GM18868 (cell line): ENCODE measurements around the gene ZC3H8.
"Not testable (repeated sequence)": the region's sequence is repeated elsewhere in the genome, so short reads cannot be mapped to it uniquely, and the experiment has no call there.

Experiments
- ATAC-seq: cut with Tn5 transposase; IDR thresholded peaks from one replicate; pipeline ENCODE4 v1.9.1; 2021; ENCODE audit warnings: mild to moderate bottlenecking, moderate library complexity; ENCODE audit not compliant: unreplicated experiment

ZC3H8 gene

DNA sequence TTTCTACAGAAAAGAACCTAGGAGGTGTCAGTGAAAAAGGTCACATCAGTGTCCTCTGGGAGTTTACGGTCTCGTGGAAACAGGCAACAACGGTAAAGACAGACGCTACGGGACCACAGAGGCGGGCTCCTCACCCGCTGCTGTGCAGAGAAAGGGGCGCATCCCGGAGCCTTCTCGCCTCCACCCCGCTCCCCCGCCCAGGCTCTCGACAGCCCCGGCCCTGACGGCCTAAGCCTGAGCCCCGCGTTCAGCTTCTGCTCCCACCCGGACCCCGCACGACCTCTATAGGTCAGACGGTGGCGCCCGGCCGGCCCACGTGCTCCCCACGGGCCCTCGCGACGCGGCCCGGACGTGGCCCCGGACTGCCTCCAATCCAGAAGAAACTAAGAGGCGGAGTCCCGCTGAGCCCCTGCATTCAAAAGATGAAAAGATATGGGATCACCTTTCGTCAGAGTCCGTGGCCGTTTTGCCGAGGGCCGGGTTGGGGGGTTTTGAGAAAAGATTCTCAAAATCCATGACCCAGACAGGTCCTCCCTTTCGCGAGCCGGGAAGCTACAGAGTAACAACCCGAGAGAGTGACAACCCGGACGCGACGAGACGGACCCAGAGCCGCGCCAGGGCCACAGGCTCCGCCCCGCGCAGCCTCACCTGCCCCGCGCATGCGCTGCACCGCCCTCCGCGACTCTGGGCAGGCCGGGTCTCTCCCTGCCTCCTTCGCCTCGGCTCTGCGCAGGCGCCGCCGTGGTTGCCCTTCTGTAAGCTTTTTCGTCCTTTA is at the start of gene ZC3H8:
Gene ZC3H8 (minus strand): TSS at position 577 of the 775 bp plus-strand sequence. CDS start 61 bp downstream, at position 516.
- ATAC-seq, result peak; percentile 91

DNA sequence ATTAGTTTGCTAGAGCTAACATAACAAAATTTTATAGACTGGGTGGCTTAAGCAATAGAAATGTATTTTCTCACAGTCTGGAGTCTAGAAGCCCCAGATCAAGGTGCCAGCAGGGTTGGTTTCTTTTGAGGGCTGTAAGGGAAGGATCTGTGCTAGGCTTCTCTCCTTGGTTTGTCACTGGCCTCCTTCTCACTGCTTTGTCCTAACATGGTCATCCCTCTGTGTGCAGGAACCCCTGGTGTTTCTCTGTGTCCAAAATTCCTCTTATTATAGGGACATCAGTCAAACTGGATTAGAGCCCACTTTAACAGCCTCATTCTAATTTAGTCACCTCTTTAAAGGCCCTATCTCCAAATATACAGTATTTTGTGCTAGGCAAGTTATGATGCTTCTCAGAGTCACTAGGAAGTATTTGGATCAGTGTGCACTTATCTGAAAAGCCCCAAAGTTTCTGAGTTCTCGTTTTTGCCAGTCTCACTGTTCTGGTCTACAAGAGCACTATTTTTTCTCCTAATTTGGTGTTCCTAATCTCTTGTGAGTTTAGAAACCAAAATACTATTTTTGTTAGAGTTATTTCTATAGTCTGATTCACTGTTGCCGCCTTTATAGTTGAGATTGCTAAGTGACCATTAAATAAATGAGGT is 49.6 kb upstream of the ZC3H8 start:
- ATAC-seq, result peak; percentile 82

DNA sequence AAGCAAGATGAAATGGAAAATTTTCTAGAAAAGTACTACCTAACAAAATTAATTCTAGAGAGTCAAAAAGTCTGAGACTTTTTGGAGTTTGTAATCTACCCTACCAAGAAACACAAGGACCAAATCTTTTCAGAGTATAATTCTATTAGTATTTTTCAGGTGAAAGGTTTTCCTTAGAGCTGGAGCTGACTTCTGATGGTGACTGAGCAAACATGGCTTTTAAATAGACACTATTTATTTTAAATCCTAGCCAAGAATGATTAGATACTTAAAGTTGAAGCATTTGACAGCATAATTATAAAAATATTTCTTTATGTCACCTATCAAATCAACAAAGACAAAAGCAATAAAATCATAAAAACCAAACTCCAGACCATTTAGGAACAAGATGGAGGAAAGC is 47.1 kb upstream of the ZC3H8 start:
- no peak for ATAC-seq

DNA sequence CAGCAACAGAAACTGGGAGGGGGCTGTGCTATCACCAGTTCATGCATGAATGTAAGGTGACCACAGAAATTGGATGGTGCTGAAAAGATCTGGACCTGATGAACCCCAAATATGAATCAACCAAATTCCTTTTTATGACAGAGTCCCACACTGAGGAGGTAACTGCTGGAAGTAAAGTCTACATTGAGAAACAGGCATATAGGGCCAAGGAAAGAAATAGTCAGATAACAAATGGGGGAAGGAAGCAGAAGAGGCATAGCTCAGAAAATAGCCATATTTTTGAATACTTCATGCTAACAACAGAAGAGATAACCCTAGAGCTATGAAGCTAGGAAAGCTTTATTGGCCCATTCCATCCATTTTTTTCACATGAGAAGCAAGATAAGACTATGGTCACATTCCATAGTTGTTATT is 46.3 kb upstream of the ZC3H8 start:
- ATAC-seq, result no peak

DNA sequence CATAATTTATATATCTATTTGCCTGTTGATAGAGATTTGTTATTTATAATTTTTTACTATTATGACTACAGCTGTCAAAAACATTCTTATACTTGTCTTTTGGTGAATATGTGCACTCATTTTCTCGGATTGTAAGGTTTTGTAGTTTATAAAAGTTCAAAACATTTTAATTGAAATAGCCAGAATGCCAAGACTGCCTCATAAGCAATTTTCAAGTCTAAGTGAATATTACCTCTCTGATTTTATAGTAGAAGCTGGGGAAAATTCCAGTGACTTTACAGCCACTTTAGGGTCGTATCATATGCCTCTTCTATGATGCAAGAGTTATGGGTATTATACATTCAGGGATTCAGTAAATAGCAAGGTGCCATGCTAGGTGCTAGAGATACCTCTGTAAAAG is 41.6 kb upstream of the ZC3H8 start:
- no peak for ATAC-seq

DNA sequence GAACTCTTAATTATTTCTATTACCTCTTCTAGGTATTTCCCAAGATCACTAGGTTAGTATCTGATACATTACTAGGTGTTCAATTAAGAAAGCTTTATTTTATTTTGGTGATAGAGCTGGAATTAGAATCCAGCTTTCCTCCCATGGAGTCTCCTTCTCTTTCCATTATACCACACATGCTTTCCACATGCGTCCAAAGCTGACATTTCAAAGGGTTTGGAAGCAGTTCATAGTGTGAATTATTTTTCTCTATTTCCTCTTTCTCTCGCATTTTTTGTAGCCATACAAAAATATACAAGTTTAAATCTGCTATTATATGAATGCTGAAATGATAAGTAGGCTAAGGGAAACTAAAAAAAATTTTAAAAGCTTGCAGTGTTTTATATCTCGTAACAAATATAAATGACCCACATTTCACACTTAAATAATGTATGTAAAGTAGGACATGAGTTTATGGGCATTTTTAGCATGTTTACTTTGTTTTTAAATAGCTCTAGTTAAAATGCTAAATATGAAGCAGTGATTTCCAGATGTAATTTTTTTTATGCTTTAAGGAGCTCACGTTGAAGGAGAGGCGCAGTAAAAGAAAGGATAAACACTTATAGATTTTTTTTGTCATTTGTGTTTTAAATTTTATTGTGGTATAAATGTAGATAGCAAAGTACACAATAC is 40.7 kb upstream of the ZC3H8 start:
- no peak for ATAC-seq

DNA sequence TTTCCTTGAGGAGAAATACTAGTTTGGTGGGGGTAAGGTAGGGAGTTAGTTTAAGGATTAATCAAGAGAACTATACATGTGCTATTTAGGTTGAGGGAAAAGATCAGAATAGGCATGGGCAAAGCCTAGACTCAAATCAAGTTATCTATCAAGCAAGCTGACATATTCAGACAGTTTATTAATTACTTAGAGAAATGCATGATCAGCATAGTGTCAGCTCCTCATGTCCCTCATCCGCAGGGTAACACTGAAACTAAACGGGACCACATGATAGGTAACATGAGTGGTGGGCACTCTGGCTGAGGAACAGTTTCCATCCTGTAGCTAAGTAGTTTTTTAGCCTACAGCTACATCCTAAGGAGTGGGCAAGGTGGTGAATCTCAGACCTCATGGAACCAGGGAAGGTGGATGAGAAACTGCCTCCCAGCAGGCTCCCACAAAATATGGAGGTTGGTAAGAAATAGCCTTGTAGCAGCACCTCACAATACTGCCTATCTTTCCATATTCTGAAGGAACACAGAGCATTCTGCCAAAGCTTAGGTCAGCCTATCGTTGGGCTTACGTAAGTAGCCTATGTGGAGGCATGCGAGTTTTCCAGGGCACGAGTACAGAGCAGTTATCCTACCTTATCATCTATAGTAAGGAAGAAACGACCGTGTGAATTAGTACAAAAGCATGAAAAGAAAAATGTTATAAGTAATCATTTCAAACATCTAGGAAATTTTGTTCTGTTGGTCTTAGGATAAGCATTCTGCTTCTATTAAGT is 39.0 kb upstream of the ZC3H8 start:
- no peak for ATAC-seq

DNA sequence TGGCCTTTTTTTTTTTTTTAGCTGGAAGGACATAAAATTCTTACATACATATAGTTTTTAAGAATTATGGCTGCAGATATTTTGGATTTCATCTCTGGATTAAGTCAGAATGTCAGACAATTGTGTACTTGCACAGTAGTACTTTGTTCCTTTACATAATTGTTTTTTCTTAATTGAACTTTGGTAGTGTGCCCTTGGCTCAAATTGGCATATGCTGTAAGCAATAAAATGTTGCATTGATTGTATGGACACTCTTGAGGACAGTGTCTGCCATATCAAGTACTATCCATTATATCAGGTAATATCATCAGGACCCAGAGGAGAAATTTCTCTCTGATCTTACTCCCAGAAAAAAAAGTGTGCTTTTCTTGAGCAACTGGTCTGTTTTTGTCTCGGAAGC is 35.8 kb upstream of the ZC3H8 start:
- no peak for ATAC-seq

DNA sequence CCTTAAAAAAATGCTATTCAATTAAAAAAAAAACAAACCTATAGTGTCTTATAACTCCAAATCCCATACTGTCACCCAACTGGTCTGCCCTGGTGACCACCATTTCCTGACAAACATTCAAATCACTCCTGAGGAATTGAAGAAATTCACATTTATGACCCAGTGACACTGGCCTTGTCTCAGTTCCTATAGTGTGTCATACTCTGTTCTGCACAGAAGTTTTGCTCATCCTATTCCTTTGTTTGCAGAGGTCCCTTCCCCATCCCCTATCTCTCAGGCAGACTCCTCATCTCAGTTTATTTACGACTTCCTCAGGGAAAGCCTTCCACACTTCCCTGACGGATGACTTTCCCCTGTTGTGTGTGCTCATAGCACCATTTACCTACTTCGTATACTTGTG is 35.2 kb upstream of the ZC3H8 start:
- ATAC-seq, result no peak

DNA sequence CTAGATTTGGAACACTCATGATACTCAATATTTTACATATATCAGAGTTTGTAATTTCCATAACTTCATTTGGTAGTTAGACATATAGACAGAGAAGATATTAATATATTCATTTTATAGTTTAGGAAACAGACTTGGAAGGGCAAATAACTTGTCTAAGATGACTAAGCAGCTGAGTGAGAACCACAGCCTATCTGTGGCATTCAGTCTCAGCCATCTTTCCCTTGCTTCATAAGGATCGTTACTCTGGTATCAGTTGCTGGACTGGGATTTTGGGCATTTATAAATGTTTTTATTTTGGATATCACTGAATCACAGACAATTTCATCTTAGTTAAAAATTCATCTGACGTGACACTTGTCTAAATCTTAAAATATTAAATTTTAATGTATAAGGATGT is 28.7 kb upstream of the ZC3H8 start:
- ATAC-seq, result not testable (repeated sequence)

DNA sequence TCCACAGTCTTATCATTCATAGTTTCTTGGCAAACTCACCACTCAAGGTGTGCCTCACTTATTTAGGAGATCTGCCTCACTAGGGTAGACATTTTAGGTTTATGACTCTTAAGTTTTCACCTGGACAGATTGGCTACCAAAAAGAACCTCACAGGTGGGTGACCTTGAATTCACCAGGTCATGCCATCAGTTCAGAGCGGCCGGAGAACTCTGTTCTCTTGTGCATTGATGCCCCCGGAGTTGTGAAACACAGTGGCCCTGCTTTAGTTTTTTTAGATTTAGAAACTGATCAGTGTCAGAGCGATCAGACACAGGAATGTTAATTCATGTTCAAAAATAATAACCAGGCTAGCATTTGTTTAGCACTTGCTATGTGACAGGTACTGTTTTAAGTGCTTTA is 27.2 kb upstream of the ZC3H8 start:
- not testable (repeated sequence) for ATAC-seq

DNA sequence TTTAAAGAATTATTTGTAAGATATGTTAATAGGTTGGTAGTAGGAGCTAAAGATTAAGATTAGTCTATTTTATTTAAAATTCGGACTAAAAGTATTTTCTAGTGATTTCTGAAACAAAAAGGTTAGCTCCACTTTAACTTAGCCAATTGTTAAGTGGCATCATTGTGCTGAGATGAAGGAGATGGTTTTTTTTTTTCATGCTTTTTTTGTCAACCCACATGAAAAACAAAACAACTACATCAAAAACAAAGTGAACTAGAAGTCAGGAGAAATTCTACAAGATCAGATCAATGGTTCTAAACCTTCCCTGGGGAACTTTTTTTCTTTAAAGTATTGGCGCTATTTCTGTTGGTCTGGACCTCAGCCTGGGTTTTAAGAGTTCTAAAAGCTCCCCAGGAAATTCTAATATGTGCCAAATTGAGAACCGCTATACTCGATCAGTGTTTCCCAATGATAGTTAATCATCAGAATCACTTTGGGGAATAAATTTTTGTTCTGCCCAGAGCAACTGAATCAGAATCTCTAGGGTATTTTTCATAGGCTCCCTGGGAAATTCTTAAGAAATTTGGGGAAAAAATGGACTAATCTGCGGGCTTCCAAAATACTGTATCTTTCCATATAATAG is 22.9 kb upstream of the ZC3H8 start:
- no peak for ATAC-seq

DNA sequence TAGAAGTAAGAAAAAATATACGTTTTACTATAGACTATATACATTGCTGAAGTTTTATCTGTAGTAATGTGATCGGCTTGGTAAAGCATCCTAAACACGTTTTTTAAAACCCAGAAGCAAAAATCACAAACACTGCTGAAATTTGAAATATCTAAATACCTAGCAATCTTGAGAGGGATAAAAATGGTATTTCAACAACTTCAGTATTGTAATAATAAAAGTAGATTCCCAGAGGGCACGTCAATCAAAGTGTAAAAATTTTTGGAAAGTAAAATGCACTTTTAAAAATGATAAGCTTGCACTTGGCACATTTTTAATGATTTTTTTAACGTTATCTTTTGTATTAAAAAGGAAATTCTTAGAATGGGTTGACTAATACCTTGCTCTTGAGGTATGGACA is 22.1 kb upstream of the ZC3H8 start:
- ATAC-seq, result no peak

DNA sequence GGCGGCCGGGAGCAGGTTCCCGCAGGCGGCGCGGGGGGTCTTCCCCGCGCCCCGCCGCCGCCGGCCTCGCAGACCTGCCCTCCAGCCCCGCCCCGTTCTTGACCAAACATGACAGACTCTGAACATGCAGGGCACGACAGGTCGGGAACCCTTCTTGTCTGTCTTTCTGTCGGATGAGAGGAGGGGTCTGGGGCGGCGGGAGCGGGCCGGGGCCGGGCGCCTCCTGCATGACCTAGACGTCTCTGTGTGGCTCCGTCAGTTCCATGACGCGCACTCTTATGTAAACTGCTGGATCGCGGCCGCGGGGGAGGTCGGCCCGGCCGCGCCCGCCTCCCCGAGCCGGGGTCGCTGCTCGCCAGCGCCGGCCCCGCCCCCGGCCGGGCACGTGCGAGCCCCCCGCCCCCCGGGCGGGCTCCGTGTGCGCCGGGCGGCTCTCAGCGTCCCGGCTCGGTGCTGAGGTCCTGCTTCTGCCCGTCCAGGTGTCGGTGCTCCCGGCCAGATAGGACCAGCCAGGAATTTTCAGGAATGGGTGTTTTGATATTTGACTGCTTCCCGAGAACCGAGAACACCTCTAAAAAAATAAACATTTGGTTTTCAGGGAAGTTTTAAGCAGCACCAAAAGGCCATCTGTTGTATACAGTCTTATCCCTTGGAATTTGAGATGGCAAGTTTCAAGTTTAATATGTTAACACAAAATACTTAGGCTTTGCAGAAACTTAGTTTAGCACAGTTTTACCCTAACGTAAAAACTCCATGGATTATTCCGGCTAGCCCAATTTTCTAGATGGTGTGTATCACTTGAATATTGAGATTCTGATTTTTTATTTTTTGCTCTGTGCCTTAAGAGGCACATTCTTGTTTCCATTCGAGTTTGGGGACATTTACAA is 21.3 kb upstream of the ZC3H8 start:
- peak; percentile 52 for ATAC-seq

DNA sequence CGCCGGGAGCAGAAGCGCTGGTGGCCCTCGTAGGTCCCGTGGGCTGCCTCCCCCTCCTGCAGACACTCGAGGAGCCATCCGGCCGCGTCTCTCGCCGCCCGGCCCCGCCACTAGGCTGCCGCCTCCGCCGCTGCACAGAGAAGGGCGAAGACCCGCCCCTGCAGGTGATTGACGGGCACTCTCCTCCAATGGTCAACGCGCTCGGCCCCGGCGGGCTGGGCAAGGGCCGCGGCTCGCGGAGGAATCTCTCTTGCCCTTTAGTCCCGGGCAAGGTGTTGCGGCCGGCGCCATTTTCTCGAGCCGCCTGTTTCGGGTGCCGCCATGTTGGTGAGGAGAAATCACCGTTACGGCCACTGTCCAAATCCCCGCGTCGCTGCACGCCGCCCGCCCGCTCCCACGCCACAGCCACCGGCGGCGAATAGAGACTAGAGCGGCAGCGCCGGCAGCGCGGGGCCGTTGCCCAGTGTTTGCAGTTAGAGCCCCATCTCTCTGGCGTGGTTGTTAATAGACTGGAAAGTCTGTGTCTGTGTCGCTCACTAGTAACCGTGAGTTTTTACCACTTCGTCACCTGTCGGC is 20.6 kb upstream of the ZC3H8 start, which contains the start of gene ZC3H6:
Gene ZC3H6 (plus strand): TSS at position 287 of the 576 bp plus-strand sequence. CDS start 398 bp downstream, outside the sequence.
- peak; percentile 94 for ATAC-seq

DNA sequence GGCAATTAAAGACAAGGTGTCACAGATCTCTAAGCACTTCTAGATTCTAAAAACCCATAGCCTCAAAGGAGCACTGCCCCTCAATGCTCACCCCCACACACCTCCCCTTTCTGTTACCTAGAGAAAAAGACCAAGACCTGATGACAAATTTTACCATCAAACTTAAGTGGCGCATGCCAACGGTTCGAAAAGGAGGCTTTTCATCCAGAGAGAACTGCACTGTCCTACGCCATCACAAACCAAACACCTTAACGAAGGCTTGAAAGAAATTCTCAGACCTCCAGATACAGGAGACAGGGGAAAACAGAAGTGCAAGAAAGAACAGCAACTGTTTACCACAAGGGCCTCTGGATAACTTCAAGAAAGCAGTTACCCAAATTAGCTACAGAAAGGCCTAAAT is 18.5 kb upstream of the ZC3H8 start:
- no peak for ATAC-seq

DNA sequence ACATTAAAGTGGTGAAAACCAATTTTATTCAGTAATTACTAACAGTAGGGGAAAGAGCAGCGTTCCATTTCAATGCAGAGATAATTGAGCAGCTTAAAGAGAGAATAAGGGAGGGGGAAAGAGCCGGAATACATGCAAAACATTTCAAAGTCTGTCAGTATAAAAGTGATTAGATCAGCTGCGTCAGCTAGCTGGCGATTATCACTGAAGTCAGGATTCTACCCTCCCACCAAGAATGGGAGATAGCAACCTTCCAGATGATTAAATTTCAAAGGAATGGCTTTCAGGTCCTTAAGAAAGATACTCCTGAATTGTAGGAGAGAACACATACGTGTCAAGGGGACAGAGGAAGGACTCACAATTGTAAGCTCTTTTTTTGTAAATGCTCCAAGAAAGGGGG is 17.8 kb upstream of the ZC3H8 start:
- no peak for ATAC-seq

DNA sequence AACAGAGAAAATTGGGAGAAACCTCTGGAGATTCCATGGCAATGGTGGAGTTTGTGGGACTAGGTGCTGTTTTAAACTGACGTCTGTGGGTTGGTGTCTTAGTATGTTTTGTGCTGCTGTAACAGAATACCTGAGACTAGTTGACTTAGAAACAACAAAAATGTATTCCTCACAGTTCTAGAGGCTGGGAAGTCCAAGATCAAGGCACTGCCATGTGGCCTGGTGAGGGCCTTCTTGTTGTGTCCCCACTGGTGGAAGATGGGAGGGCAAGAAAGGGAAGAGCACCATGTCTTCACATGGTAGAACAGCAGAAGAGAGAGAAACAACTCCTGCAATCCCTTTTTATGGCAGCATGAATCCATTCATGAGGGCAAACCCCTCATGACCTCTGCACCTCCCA is 13.7 kb upstream of the ZC3H8 start:
- no peak for ATAC-seq

DNA sequence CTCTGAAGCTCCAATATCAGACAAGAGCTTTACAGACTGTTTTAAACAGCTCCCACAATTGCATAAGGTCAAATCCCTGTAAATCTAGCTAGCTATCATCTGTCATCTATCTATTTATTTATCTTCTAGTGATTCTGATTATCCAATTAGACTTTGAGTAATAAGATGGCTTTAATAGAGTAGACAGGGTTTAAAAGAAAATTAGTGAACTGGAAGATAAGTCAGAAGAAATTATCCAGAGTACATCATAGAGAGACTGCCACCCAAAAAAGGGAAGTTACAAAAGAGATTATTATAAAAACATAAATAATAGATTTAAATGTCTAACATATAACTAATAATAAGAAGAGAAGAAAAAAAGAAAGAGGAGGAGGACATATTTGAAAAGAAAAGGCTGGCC is 8.0 kb upstream of the ZC3H8 start:
- no peak for ATAC-seq

DNA sequence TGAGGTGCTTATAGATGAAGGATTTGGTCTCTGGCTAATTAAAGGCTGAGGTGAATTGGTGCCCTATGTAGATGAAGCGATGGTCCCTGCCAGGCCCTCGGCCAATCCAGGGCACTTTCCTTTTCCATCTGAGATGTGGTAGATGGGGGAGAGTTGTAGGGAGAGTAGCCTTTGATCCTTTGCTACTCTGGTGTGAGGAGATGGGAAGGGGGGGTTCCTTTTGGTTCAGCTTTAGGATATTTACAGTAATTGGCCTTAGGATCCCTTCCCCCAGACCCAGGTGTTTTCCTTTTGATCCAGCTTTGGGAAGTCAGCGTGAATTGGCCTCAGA is 5.4 kb upstream of the ZC3H8 start:
- ATAC-seq, result no peak
